A673 (cell line): Measurements from ENCODE around the gene NOSTRIN. TPM values are rescaled to one million over a fixed set of nuclear protein-coding genes. Genes with fewer than 3 reads are reported as not detected.

Experiments
- BruUV-seq: library from RNA; stranded (reverse); fragments of 400-500 nt; replicated peaks from 2 replicates; lab custom pipeline; 2021; lab: Mats Ljungman, UMichigan
- CTCF ChIA-PET: fragments of 300-600 bp; sonication (Branson Sonifier 250); formaldehyde crosslinking; loops from one replicate; lab custom pipeline; 2022; ENCODE audit warnings: antibody characterized with exemption; lab: Charles Lee
- POLR2A ChIA-PET: fragments of 300-600 bp; sonication (Branson Sonifier 250); formaldehyde crosslinking; loops from one replicate; lab custom pipeline; 2022; ENCODE audit warnings: antibody characterized with exemption; ENCODE audit not compliant: low non-redundant PET; lab: Charles Lee
- DNase-seq: peaks from one replicate; pipeline ENCODE4 v3.0.0-alpha.2; 2015; ENCODE audit warnings: low spot score
- H3K27ac ChIP-seq: fragments of 200-600 bp; sonication (generic); 2 replicates; pipeline ENCODE4 v1.5.1; 2016; ENCODE audit warnings: mixed run types, low read depth, mild to moderate bottlenecking, mixed read lengths, antibody characterized with exemption, low read length; ENCODE audit not compliant: poor library complexity, severe bottlenecking
- H3K27me3 ChIP-seq: fragments of 200-600 bp; sonication (generic); replicated peaks from 2 replicates; pipeline ENCODE4 v1.6.1; 2017; ENCODE audit warnings: mixed run types, low read depth, mild to moderate bottlenecking, mixed read lengths, antibody characterized with exemption, low read length; ENCODE audit not compliant: insufficient read depth, poor library complexity
- H3K36me3 ChIP-seq: fragments of 200-600 bp; sonication (generic); 2 replicates; pipeline ENCODE4 v1.6.1; 2016; ENCODE audit warnings: mixed run types, mild to moderate bottlenecking, mixed read lengths, antibody characterized with exemption, low read length; ENCODE audit not compliant: insufficient read depth, poor library complexity, severe bottlenecking
- H3K4me1 ChIP-seq: fragments of 200-600 bp; sonication (generic); 2 replicates; pipeline ENCODE4 v1.6.1; 2017; ENCODE audit warnings: mixed run types, mild to moderate bottlenecking, mixed read lengths, antibody characterized with exemption, low read length; ENCODE audit not compliant: insufficient read depth, poor library complexity, severe bottlenecking
- H3K4me3 ChIP-seq: fragments of 200-600 bp; sonication (generic); 2 replicates; pipeline ENCODE4 v1.5.1; 2016; ENCODE audit warnings: low read depth, mixed run types, mild to moderate bottlenecking, mixed read lengths, low read length; ENCODE audit not compliant: poor library complexity, severe bottlenecking
- H3K9me3 ChIP-seq: fragments of 200-600 bp; sonication (generic); 2 replicates; pipeline ENCODE4 v1.6.1; 2016; ENCODE audit warnings: mixed run types, low read depth, mild to moderate bottlenecking, mixed read lengths, antibody characterized with exemption, low read length; ENCODE audit not compliant: poor library complexity, severe bottlenecking
- CTCF ChIP-seq: fragments of 300-800, 200-600 bp; sonication (generic); conservative IDR thresholded peaks from 2 replicates; pipeline ENCODE4 v1.5.1; 2017; ENCODE audit warnings: low read depth, mild to moderate bottlenecking, antibody characterized with exemption, low read length, moderate library complexity, mixed read lengths
- EZH2 ChIP-seq: fragments of 200-600 bp; sonication (generic); IDR thresholded peaks from 2 replicates; pipeline ENCODE4 v1.6.1; 2017; ENCODE audit warnings: borderline replicate concordance, low read depth, mild to moderate bottlenecking, mixed read lengths, antibody characterized with exemption, low read length; ENCODE audit not compliant: poor library complexity, severe bottlenecking
- intact Hi-C: fragments of 100-400 bp; cut with micrococcal nuclease; formaldehyde crosslinking; loops from one replicate; pipeline ENCODE4 v1.10.0; 2022; ENCODE audit not compliant: unreplicated experiment
- total RNA-seq: library from RNA; stranded (reverse); gene quantifications from 2 replicates; pipeline ENCODE4 v1.2.3, GENCODE V29; 2021

NOSTRIN gene
- total RNA-seq, 1 experiment from 2014 or later, result not detected

- no TSS peak for BruUV-seq
- H3K36me3 ChIP-seq, result no peaks in the 10 kb centered on the region
- POLR2A ChIA-PET, result no interaction called here
- CTCF ChIA-PET, result no interaction called here
- no peak for TF ChIP-seq EZH2
- TF ChIP-seq CTCF, result no peak
- no peak overlapping the region for H3K4me3 ChIP-seq
- peaks cover 11% of the 10 kb centered on the region for H3K4me1 ChIP-seq
- intact Hi-C loops, result no loop called here
- DNase-seq, result no peak
- H3K27me3 ChIP-seq, result no peaks in the 10 kb centered on the region
- H3K27ac ChIP-seq, result no peak overlapping the region
- H3K9me3 ChIP-seq, result no peaks in the 10 kb centered on the region
Observed at GRCh38 chr2:168816369-168816768, 13.9 kb downstream of the NOSTRIN start.

GRCh38 chr2:168819050-168819715 is 16.7 kb downstream of the NOSTRIN start:
- Histone ChIP-seq H3K4me1 (peaks cover 4% of the 10 kb centered on the region), H3K9me3 (no peaks in the 10 kb centered on the region), H3K4me3 (no peak overlapping the region), H3K27me3 (no peaks in the 10 kb centered on the region), H3K27ac (no peak overlapping the region), H3K36me3 (no peaks in the 10 kb centered on the region)
- DNase-seq, result no peak
- intact Hi-C loops, result no loop called here
- ChIA-PET POLR2A (no interaction called here), CTCF (no interaction called here)
- no TSS peak for BruUV-seq
- TF ChIP-seq EZH2 (no peak), CTCF (no peak)

GRCh38 chr2:168819829-168820489 is 17.5 kb downstream of the NOSTRIN start:
- Histone ChIP-seq H3K9me3 (no peaks in the 10 kb centered on the region), H3K27me3 (no peaks in the 10 kb centered on the region), H3K4me1 (peaks cover 3% of the 10 kb centered on the region), H3K36me3 (no peaks in the 10 kb centered on the region), H3K4me3 (no peak overlapping the region), H3K27ac (no peak overlapping the region)
- ChIA-PET POLR2A (no interaction called here), CTCF (no interaction called here)
- intact Hi-C loops, result no loop called here
- no peak for DNase-seq
- TF ChIP-seq EZH2 (no peak), CTCF (no peak)
- BruUV-seq, result no TSS peak
